GM23248 (cell line): ENCODE measurements around the gene ALDH1A3. TPM values are rescaled to one million over a fixed set of nuclear protein-coding genes. Genes with fewer than 3 reads are reported as not detected.

Source experiments
- DNase-seq: peaks from one replicate; pipeline ENCODE4 v3.0.0-alpha.2; 2015
- H2AFZ ChIP-seq: fragments of 200-600 bp; sonication (generic); 2 replicates; pipeline ENCODE4 v1.6.1; 2016; ENCODE audit warnings: antibody characterized with exemption
- H3F3A ChIP-seq: fragments of 200-600 bp; sonication (generic); 2 replicates; pipeline ENCODE4 v1.6.1; 2016; ENCODE audit warnings: mild to moderate bottlenecking, antibody characterized with exemption, mixed run types; ENCODE audit not compliant: insufficient read depth
- H3K27ac ChIP-seq: fragments of 200-600 bp; sonication (generic); 2 replicates; pipeline ENCODE4 v1.5.1; 2016; ENCODE audit warnings: mild to moderate bottlenecking
- H3K27me3 ChIP-seq: fragments of 200-600 bp; sonication (generic); replicated peaks from 2 replicates; pipeline ENCODE4 v1.6.1; 2016; ENCODE audit warnings: mild to moderate bottlenecking; ENCODE audit not compliant: insufficient read depth
- H3K36me3 ChIP-seq: fragments of 200-600 bp; sonication (generic); 2 replicates; pipeline ENCODE4 v1.6.1; 2016; ENCODE audit warnings: low read depth, mild to moderate bottlenecking
- H3K4me1 ChIP-seq: fragments of 200-600 bp; sonication (generic); 2 replicates; pipeline ENCODE4 v1.6.1; 2016; ENCODE audit warnings: mild to moderate bottlenecking; ENCODE audit not compliant: insufficient read depth
- H3K4me2 ChIP-seq: fragments of 200-600 bp; sonication (generic); one replicate; pipeline ENCODE4 v1.6.1; 2016; ENCODE audit warnings: mild to moderate bottlenecking; ENCODE audit not compliant: unreplicated experiment
- H3K4me3 ChIP-seq: fragments of 200-600 bp; sonication (generic); 2 replicates; pipeline ENCODE4 v1.5.1; 2016; ENCODE audit warnings: mild to moderate bottlenecking
- H3K79me2 ChIP-seq: fragments of 200-600 bp; sonication (generic); 2 replicates; pipeline ENCODE4 v1.6.1; 2016; ENCODE audit warnings: mild to moderate bottlenecking; ENCODE audit not compliant: insufficient read depth
- H3K9ac ChIP-seq: fragments of 200-600 bp; sonication (generic); 2 replicates; pipeline ENCODE4 v1.6.1; 2016; ENCODE audit warnings: mild to moderate bottlenecking
- H3K9me2 ChIP-seq: fragments of 200-600 bp; sonication (generic); 2 replicates; pipeline ENCODE4 v1.6.1; 2016; ENCODE audit warnings: mixed run types, mild to moderate bottlenecking, moderate library complexity; ENCODE audit not compliant: insufficient read depth
- H3K9me3 ChIP-seq: fragments of 200-600 bp; sonication (generic); one replicate; pipeline ENCODE4 v1.6.1; 2017; ENCODE audit warnings: low read depth
- H4K20me1 ChIP-seq: fragments of 200-600 bp; sonication (generic); 2 replicates; pipeline ENCODE4 v1.6.0; 2016; ENCODE audit not compliant: insufficient read depth
- EZH2 ChIP-seq: fragments of 200-600 bp; sonication (generic); IDR thresholded peaks from 2 replicates; pipeline ENCODE4 v1.6.1; 2018; ENCODE audit warnings: antibody characterized with exemption, mild to moderate bottlenecking; ENCODE audit not compliant: insufficient read depth, poor library complexity, severe bottlenecking
- EZH2phosphoT487 ChIP-seq: fragments of 200-600 bp; sonication (generic); IDR thresholded peaks from 2 replicates; pipeline ENCODE4 v1.6.1; 2018; ENCODE audit warnings: antibody characterized with exemption, moderate library complexity, mild to moderate bottlenecking, low read depth; ENCODE audit not compliant: insufficient read depth
- WGBS, 2 experiments: methylation state at CpG; one replicate each; pipeline ENCODE4 v1.1.6; 2015 to 2017; ENCODE audit warnings: low lambda C conversion rate in 2 of 2, low coverage in 1 of 2; ENCODE audit errors: missing lambda C conversion rate in 2 of 2; 5-methylcytosine and 5-hydroxymethylcytosine counted together
- in situ Hi-C: fragments of 300-500 bp; cut with MboI; formaldehyde crosslinking; loops from 2 replicates; pipeline ENCODE4 v1.15.0; 2020
- polyA plus RNA-seq: library from polyadenylated mRNA; unstranded; fragments of >200 nt; fragmentation: Nextera tagmentation; extraction: Ambion mirVana; gene quantifications from 2 replicates; pipeline ENCODE4 v1.2.1, GENCODE V29; 2016
- total RNA-seq: library from RNA; depleted of rRNA; stranded (reverse); fragments of >200 nt; shearing (Covaris generic); gene quantifications from 2 replicates; pipeline ENCODE4 v1.2.3, GENCODE V29; 2014

The ALDH1A3 gene
- total and polyA plus RNA-seq, 2 experiments from 2014 or later: 4.8 to 9.9 TPM

- in situ Hi-C loops: no loop called here
- peaks cover 17% of the 10 kb centered on the region for H3K4me1 ChIP-seq
- H3K79me2 ChIP-seq: no peaks in the 10 kb centered on the region
- H3F3A ChIP-seq: 0 out of 2 replicates have a peak, but pooled peaks cover 6% of the 10 kb centered on the region
- no peaks in the 10 kb centered on the region for H4K20me1 ChIP-seq
- H3K9me2 ChIP-seq: no peaks in the 10 kb centered on the region
- H3K36me3 ChIP-seq: no peaks in the 10 kb centered on the region
- H2AFZ ChIP-seq: no peak overlapping the region
- no peak for TF ChIP-seq EZH2phosphoT487
- H3K4me2 ChIP-seq: no peak overlapping the region
- 79 to 83% methylated on average over 10 of the region's 10 CpGs for WGBS, 2 experiments
- H3K4me3 ChIP-seq: no peak overlapping the region
- H3K27ac ChIP-seq: no peak overlapping the region
- DNase-seq: peak; percentile 32
- no peaks in the 10 kb centered on the region for H3K9me3 ChIP-seq
- no peaks in the 10 kb centered on the region for H3K27me3 ChIP-seq
- H3K9ac ChIP-seq: no peak overlapping the region
Observed at GRCh38 chr15:100942656-100943425, 63.2 kb downstream of the ALDH1A3 start.

DNA sequence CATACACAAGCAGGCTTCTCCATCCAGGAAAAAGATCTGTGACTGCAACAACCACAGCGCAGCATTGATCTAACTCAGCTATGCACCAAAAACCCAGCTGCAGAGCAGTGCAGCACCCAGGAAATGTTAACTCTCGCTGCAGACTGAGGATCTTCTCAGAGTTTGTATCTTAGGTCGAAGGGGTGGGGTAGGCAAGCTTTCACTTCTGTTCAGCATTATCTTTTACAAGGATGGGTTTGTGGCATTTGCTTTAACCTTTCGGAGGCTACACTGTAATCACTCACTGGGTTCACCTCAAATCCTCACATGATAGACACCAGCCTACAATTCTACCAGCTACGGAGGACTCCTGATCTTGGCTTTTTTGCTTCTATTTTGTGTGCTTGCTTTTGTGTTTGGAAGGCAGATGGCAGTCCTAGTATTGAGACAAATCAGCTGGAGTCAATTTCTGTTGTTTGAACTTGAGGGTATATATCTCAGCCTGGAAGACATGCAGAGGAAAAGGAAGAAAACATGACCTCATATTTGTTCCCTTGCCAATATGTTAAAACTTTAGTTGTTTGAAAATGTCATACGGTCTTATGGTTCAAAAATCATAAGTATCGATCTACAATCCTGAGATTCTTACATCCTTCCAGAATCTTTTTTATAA lies 64.7 kb downstream of the ALDH1A3 start:
- H3K4me2 ChIP-seq: peak overlapping the region; percentile 69
- DNase-seq: peak; percentile 34
- H3K9me2 ChIP-seq: no peaks in the 10 kb centered on the region
- H3K4me3 ChIP-seq: 0 out of 2 replicates have a peak overlapping the region, but pooled peaks have one; percentile 15
- H3K36me3 ChIP-seq: peaks cover 3% of the 10 kb centered on the region; the same call in 1 of the 2 replicates
- no peak overlapping the region for H3K27ac ChIP-seq
- no peaks in the 10 kb centered on the region for H3K27me3 ChIP-seq
- H3K79me2 ChIP-seq: no peaks in the 10 kb centered on the region
- H3K9ac ChIP-seq: no peak overlapping the region
- TF ChIP-seq EZH2phosphoT487: no peak
- no peak for TF ChIP-seq EZH2
- 0 out of 2 replicates have a peak, but pooled peaks cover 6% of the 10 kb centered on the region for H3F3A ChIP-seq
- peak overlapping the region; percentile 50 for H2AFZ ChIP-seq
- H3K4me1 ChIP-seq: peaks cover 17% of the 10 kb centered on the region
- in situ Hi-C loops: no loop called here
- WGBS, 2 experiments: 18 to 21% methylated on average over 7 of the region's 7 CpGs
- H4K20me1 ChIP-seq: no peaks in the 10 kb centered on the region
- H3K9me3 ChIP-seq: no peaks in the 10 kb centered on the region

GRCh38 chr15:100944986-100945385 lies 65.4 kb downstream of the ALDH1A3 start:
- in situ Hi-C loops: no loop called here
- H3K27me3 ChIP-seq: no peaks in the 10 kb centered on the region
- H3K79me2 ChIP-seq: no peaks in the 10 kb centered on the region
- H3F3A ChIP-seq: 0 out of 2 replicates have a peak, but pooled peaks cover 6% of the 10 kb centered on the region
- WGBS, 2 experiments: 52 to 53% methylated on average over 6 of the region's 6 CpGs
- TF ChIP-seq EZH2phosphoT487: no peak
- DNase-seq: no peak
- peaks cover 3% of the 10 kb centered on the region; the same call in 1 of the 2 replicates for H3K36me3 ChIP-seq
- no peak overlapping the region for H3K27ac ChIP-seq
- no peak overlapping the region for H3K4me2 ChIP-seq
- no peak overlapping the region for H3K9ac ChIP-seq
- no peaks in the 10 kb centered on the region for H4K20me1 ChIP-seq
- peaks cover 17% of the 10 kb centered on the region for H3K4me1 ChIP-seq
- H3K4me3 ChIP-seq: no peak overlapping the region
- no peaks in the 10 kb centered on the region for H3K9me3 ChIP-seq
- H3K9me2 ChIP-seq: no peaks in the 10 kb centered on the region
- peak overlapping the region; percentile 50; the same call in 1 of the 2 replicates for H2AFZ ChIP-seq

GRCh38 chr15:100947760-100948429 lies 68.3 kb downstream of the ALDH1A3 start:
- H3K36me3 ChIP-seq: peaks cover 3% of the 10 kb centered on the region; the same call in 1 of the 2 replicates
- H2AFZ ChIP-seq: no peak overlapping the region
- no peak for DNase-seq
- TF ChIP-seq EZH2phosphoT487 (no peak), EZH2 (no peak)
- H3K4me1 ChIP-seq: peaks cover 17% of the 10 kb centered on the region
- WGBS, 2 experiments: 82 to 83% methylated on average over 10 of the region's 10 CpGs
- in situ Hi-C loops: no loop called here
- no peak overlapping the region for H3K27ac ChIP-seq
- H3K4me3 ChIP-seq: no peak overlapping the region
- H3K27me3 ChIP-seq: no peaks in the 10 kb centered on the region
- no peak overlapping the region for H3K4me2 ChIP-seq
- no peaks in the 10 kb centered on the region for H4K20me1 ChIP-seq
- no peak overlapping the region for H3K9ac ChIP-seq
- no peaks in the 10 kb centered on the region for H3K9me2 ChIP-seq
- 0 out of 2 replicates have a peak, but pooled peaks cover 6% of the 10 kb centered on the region for H3F3A ChIP-seq
- no peaks in the 10 kb centered on the region for H3K79me2 ChIP-seq
- H3K9me3 ChIP-seq: no peaks in the 10 kb centered on the region
